Stimulated activated effector memory CD8-positive, alpha-beta T cell treated with anti-CD3 and anti-CD28 coated beads, Interleukin-12 subunit alpha, Interleukin-12 subunit beta, amount 100 ng/mL, for 72 hours (primary cell): ENCODE data around the gene FDXR.
"Not testable (repeated sequence)": the region's sequence is repeated elsewhere in the genome, so short reads cannot be mapped to it uniquely, and the experiment has no call there.

Source experiments
- ATAC-seq: fragments of 150-1000 bp; cut with Tn5 transposase; 2 replicates; pipeline ENCODE4 v1.10.0; 2021
- DNase-seq, 2 donors: peaks; one replicate each; pipeline ENCODE4 v3.0.0; 2021 to 2022; ENCODE audit warnings: low spot score in 2 of 2
- H3K27ac Mint-ChIP-seq: one replicate; pipeline ENCODE4 v1.8.0; 2022; ENCODE audit warnings: mild to moderate bottlenecking, mixed read lengths
- H3K36me3 Mint-ChIP-seq: one replicate; pipeline ENCODE4 v1.8.0; 2022; ENCODE audit warnings: mild to moderate bottlenecking, mixed read lengths
- H3K4me1 Mint-ChIP-seq: one replicate; pipeline ENCODE4 v1.8.0; 2022; ENCODE audit warnings: mixed read lengths
- H3K4me3 Mint-ChIP-seq: one replicate; pipeline ENCODE4 v1.8.0; 2022; ENCODE audit warnings: mild to moderate bottlenecking, mixed read lengths
- H3K9me3 Mint-ChIP-seq: one replicate; pipeline ENCODE4 v1.8.0; 2022; ENCODE audit warnings: mixed read lengths

The FDXR gene

DNA sequence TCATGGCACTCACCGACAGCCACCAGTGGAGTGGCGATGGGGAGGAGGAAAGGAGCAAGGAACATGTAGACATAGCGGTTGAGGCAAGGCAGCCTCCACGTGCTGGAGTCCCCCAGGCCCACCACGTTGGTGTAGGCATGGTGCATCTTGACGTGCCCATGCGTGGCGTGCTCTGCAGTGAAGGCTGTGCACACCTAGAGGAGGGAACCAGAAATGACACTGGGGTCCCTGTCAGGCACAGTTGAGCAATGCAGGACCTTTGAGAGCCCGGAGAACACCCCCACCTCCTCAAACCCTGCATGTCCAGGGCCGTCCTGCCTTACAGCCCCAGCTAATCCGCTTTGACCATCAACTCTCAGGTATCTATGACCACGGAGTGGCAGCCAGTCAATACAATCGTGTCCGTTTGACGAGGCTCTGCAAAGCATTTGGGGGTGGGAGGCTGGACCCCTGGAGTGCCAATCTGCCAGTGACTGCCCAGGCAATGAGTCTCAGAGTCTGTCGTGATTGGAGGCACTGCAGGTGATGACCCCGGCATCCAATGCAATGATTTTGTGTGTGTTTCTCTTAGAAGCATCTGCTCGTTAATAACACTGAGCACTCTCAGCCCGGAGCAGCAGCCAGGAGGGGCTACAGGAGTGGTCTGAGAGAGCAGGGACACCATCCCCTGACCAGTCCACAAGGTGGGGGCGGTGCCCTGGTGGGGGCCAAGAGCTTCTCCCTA, 9.9 kb upstream of the FDXR start:
- H3K36me3 Mint-ChIP-seq: no peaks in the 10 kb centered on the region
- no peak overlapping the region for H3K4me3 Mint-ChIP-seq
- no peak for ATAC-seq
- no peak overlapping the region for H3K27ac Mint-ChIP-seq
- no peak for DNase-seq
- H3K4me1 Mint-ChIP-seq: no peaks in the 10 kb centered on the region
- H3K9me3 Mint-ChIP-seq: no peaks in the 10 kb centered on the region

GRCh38 chr17:74881073-74881472, 8.3 kb upstream of the FDXR start:
- ATAC-seq (no peak), DNase-seq (no peak)
- H3K4me3 Mint-ChIP-seq: no peak overlapping the region
- H3K4me1 Mint-ChIP-seq: no peaks in the 10 kb centered on the region
- H3K27ac Mint-ChIP-seq: no peak overlapping the region
- H3K36me3 Mint-ChIP-seq: no peaks in the 10 kb centered on the region
- H3K9me3 Mint-ChIP-seq: no peaks in the 10 kb centered on the region

GRCh38 chr17:74879308-74879707, 6.5 kb upstream of the FDXR start:
- ATAC-seq (no peak), DNase-seq (no peak)
- Mint-ChIP-seq H3K4me3 (no peak overlapping the region), H3K9me3 (no peaks in the 10 kb centered on the region), H3K27ac (no peak overlapping the region), H3K36me3 (no peaks in the 10 kb centered on the region), H3K4me1 (no peaks in the 10 kb centered on the region)

DNA sequence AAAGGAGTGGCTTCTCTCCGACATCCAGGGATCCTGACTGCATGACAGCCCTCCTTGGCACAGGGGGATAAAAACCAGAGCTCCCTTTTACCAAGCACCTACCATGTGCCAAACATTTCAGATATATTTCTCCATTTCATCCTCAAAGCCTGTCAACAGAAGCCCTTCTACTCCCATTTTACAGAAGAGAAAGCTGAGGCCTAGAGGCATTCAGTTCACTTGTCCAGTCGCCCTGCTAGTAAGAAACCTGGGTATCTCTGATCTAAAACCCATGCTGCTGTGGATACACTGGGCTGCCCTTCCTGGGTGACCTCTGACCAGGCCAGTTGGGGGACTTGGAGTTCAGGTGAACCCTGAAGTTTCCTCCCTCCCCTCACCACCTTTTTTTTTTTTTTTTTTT, 5.9 kb upstream of the FDXR start:
- DNase-seq (no peak), ATAC-seq (no peak)
- H3K4me1 Mint-ChIP-seq: peaks cover 5% of the 10 kb centered on the region
- no peaks in the 10 kb centered on the region for H3K9me3 Mint-ChIP-seq
- H3K27ac Mint-ChIP-seq: peak overlapping the region; percentile 32
- H3K36me3 Mint-ChIP-seq: no peaks in the 10 kb centered on the region
- no peak overlapping the region for H3K4me3 Mint-ChIP-seq

- Mint-ChIP-seq H3K4me1 (peaks cover 6% of the 10 kb centered on the region), H3K27ac (peak overlapping the region; percentile 72), H3K4me3 (no peak overlapping the region), H3K36me3 (peaks cover 6% of the 10 kb centered on the region), H3K9me3 (no peaks in the 10 kb centered on the region)
- ATAC-seq (no peak), DNase-seq (no peak)
These were observed 5.1 kb upstream of the FDXR start for GRCh38 chr17:74877592-74878548.

GRCh38 chr17:74875977-74876593, 3.3 kb upstream of the FDXR start:
- DNase-seq (no peak), ATAC-seq (no peak)
- Mint-ChIP-seq H3K27ac (no peak overlapping the region), H3K9me3 (no peaks in the 10 kb centered on the region), H3K36me3 (peaks cover 15% of the 10 kb centered on the region), H3K4me1 (peaks cover 23% of the 10 kb centered on the region), H3K4me3 (no peak overlapping the region)

DNA sequence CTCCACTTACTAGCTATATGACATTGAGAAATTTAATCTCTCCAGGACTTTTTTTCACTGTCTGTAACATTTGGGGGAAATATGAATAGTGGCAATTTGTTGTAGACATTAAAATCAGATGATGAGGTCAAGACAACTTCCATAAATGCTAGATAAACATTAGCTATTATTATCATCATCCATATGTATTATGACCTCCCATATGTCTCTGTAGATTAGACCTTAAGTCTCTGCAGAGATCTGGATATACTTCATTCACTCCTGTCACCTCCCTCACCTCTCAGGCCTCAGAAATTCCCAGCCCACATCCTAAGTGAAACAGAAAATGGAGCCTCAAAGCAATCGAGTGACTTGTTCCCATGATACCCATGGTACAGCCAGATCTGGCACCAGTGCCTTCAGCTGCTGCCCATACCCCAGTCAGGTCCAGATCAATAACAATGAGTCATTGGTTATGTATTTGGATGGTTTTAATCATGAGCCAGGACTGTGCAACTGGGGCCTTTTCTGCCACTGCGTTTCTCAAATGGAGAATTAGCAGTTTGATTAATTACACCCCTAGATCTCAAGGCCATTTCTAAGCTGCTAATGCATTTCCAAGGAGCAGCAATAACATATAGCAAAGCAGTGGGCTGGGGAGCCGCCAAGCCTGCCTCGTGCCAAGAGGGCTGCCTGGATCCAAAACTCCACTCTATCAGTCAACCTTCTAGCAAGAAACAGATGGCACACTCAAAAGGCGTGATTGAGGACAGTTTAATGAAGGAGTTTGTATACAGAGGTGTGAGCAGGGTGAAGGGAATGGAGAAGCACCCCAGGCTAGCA, 2.6 kb upstream of the FDXR start:
- peak overlapping the region; percentile 81 for H3K4me3 Mint-ChIP-seq
- ATAC-seq (no peak), DNase-seq (no peak)
- peaks cover 15% of the 10 kb centered on the region for H3K36me3 Mint-ChIP-seq
- peak overlapping the region; percentile 11 for H3K27ac Mint-ChIP-seq
- no peaks in the 10 kb centered on the region for H3K9me3 Mint-ChIP-seq
- peaks cover 24% of the 10 kb centered on the region for H3K4me1 Mint-ChIP-seq

DNA sequence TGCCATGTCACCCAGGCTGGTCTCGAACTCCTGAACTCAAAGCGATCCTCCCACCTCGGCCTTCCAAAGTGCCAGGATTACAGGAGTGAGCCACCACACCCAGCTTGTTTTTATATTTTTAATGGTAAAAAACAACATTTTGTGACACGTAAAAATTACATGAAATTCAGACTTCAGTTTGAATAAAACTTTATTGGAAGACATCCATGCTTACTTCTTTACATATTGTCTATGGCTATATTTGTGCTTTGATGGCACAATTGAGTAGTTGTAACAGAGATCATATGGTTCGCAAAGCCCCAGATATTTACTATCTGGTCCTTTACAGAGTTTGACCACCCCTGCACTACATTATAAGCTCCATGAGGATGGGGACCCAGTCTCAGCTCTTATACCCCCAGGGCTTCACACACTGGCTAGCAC, 1.8 kb upstream of the FDXR start:
- no peak overlapping the region for H3K27ac Mint-ChIP-seq
- peaks cover 24% of the 10 kb centered on the region for H3K4me1 Mint-ChIP-seq
- peaks cover 15% of the 10 kb centered on the region for H3K36me3 Mint-ChIP-seq
- DNase-seq (no peak), ATAC-seq (no peak)
- peak overlapping the region; percentile 81 for H3K4me3 Mint-ChIP-seq
- no peaks in the 10 kb centered on the region for H3K9me3 Mint-ChIP-seq

DNA sequence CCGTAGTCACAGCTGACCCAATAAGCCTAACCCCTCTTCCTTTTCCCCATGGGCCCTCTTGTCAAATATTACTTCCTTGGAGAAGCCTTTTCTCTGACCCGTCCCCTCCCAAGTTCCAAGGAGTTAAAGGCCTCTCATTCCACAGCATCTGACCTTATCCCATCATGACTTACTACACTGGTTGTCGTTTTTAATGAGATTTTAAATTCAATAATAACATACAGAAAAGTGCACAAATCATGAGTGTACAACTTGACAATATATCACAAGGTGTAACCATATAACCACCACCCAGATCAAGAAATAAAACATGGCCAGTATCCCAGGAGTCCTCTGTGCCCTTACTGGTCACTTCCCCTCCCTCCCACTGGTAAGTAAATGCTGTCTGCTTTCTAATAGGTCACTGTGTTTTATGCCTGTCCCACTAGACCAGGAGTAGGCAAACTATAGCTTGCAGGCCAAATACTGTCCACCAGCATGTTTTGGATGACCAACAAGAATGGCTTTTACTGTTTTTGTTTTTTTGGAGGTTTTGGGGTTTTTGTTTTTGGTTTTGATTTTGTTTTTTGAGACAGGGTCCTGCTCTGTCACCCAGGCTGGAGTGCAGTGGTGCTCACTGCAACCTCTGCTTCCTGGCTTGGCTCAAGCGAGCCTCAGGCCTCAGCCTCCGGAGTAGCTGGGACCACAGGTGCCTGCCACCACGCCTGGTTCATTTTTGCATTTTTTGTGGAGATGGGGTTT, 1.2 kb upstream of the FDXR start:
- ATAC-seq (no peak), DNase-seq (no peak)
- H3K27ac Mint-ChIP-seq: peak overlapping the region; percentile 98
- H3K4me3 Mint-ChIP-seq: peak overlapping the region; percentile 81
- peaks cover 24% of the 10 kb centered on the region for H3K4me1 Mint-ChIP-seq
- peaks cover 15% of the 10 kb centered on the region for H3K36me3 Mint-ChIP-seq
- H3K9me3 Mint-ChIP-seq: no peaks in the 10 kb centered on the region

DNA sequence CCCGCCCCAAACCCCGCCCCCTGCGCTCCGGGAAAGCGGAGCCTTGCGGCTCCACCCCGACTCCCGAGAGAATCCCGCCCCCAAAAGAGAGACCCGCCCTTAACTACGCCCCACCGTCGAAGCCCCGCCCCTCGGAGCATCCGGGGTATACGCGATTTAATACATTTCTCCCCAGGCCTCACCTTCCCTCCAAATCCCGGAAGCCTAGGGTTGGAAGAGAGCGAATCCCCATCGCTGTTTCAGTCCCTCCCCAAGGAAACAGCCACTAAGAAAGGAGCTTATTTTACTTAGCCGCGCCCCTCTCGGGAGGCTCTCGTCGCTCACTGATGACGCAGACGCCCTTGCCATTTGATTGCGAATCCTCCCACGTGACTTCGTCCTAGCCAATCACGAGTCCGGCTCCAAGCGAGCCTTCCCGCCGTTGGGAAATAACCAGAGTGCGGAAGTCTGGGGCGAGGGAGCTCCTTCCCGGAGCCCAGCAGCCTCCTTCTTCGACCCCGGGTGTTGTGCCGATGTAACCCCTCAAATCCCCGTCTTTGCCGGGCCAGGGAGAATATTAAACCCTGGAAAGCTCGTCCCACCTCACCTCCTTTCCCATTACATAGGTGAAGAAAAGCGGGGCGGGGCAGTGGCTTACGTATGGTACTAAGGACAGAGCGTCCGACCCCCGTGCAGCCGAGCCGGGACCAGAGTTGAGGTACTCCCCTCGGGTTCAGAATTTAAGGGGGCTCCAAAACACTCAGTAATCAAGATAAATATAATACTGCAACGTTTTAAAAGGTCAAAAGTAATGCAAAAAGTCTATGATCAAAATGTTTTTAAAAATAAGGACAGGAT, 461 bp upstream of the FDXR start:
- peak overlapping the region; percentile 81 for H3K4me3 Mint-ChIP-seq
- ATAC-seq: peak; percentile 96
- H3K36me3 Mint-ChIP-seq: peaks cover 15% of the 10 kb centered on the region
- no peaks in the 10 kb centered on the region for H3K9me3 Mint-ChIP-seq
- peaks cover 24% of the 10 kb centered on the region for H3K4me1 Mint-ChIP-seq
- H3K27ac Mint-ChIP-seq: peak overlapping the region; percentile 98
- peak; percentile 98 to 100 for DNase-seq

- peak overlapping the region; percentile 81 for H3K4me3 Mint-ChIP-seq
- no peak overlapping the region for H3K27ac Mint-ChIP-seq
- no peak for DNase-seq
- H3K9me3 Mint-ChIP-seq: no peaks in the 10 kb centered on the region
- H3K36me3 Mint-ChIP-seq: peaks cover 17% of the 10 kb centered on the region
- peaks cover 24% of the 10 kb centered on the region for H3K4me1 Mint-ChIP-seq
- no peak for ATAC-seq
These were observed 1.3 kb downstream of the FDXR start for GRCh38 chr17:74871356-74872076.

DNA sequence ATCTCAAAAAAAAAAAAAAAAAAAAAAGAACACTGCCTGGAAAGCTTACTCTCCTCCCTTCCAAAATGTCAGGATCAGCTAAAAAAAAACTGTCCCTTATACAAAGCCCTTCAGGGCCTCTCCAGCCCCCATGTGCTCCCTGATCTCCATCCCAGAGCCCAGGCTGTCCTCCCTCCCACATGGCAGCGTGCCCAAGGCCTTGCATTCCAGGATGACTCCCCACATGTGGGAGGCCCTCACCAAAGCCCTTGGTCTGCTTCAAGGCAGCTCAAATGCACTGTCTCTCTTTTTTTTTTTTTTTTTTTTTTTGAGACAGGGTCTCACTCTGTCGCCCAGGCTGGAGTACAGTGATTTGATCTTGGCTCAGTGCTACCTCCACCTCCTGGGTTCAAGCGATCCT, 2.3 kb downstream of the FDXR start:
- peaks cover 24% of the 10 kb centered on the region for H3K4me1 Mint-ChIP-seq
- peaks cover 19% of the 10 kb centered on the region for H3K36me3 Mint-ChIP-seq
- no peak overlapping the region for H3K27ac Mint-ChIP-seq
- no peaks in the 10 kb centered on the region for H3K9me3 Mint-ChIP-seq
- no peak overlapping the region for H3K4me3 Mint-ChIP-seq
- DNase-seq: no peak
- no peak for ATAC-seq

GRCh38 chr17:74870028-74870427, 2.8 kb downstream of the FDXR start:
- H3K36me3 Mint-ChIP-seq: peaks cover 19% of the 10 kb centered on the region
- H3K9me3 Mint-ChIP-seq, ATAC-seq, DNase-seq, H3K4me3 Mint-ChIP-seq, H3K27ac Mint-ChIP-seq: not testable (repeated sequence)
- peaks cover 28% of the 10 kb centered on the region for H3K4me1 Mint-ChIP-seq
